Frontal cortex (tissue), 4 donors: ENCODE measurements around the gene DCAF7. TPM values are rescaled to one million over a fixed set of nuclear protein-coding genes. Genes with fewer than 3 reads are reported as not detected.

Experiments
- DNase-seq, 2 donors: peaks; one replicate each; pipeline ENCODE4 v3.0.0; 2012; ENCODE audit warnings: low spot score in 2 of 2
- FAIRE-seq: peaks from 2 replicates; lab custom pipeline; 2012; peaks lifted over from hg19 to GRCh38; lab: Jason Lieb, UNC
- total RNA-seq: library from RNA; depleted of rRNA; stranded (reverse); fragments of >200 nt; gene quantifications from one replicate; pipeline ENCODE4 v1.2.3, GENCODE V29; 2014
- donor health status: control.
- donor health status: control.
- donor health status: control.

Gene DCAF7
- total RNA-seq, 1 donor from 2014 or later: 26.1 TPM

- DNase-seq (peak; percentile 99), FAIRE-seq (peak; percentile 95)
Observed at GRCh38 chr17:63621684-63622573, 71.7 kb downstream of the DCAF7 start, which contains the start of gene MAP3K3. TSS of gene MAP3K3 (plus strand) at chr17:63622417. CDS start at chr17:63622760, 343 bp downstream.

GRCh38 chr17:63622574-63623390 lies 72.5 kb downstream of the DCAF7 start:
- DNase-seq: peak; percentile 60 to 82

GRCh38 chr17:63623786-63624530 lies 73.7 kb downstream of the DCAF7 start:
- DNase-seq: no peak
- FAIRE-seq: no peak

More at GRCh38 chr17:63622574-63623390, 72.5 kb downstream of the DCAF7 start:
- FAIRE-seq: no peak

GRCh38 chr17:63624531-63624880 lies 74.2 kb downstream of the DCAF7 start:
- no peak for FAIRE-seq
- DNase-seq: no peak

GRCh38 chr17:63626551-63627180 lies 76.4 kb downstream of the DCAF7 start:
- DNase-seq (no peak), FAIRE-seq (no peak)

GRCh38 chr17:63629627-63630026 lies 79.3 kb downstream of the DCAF7 start:
- FAIRE-seq (no peak), DNase-seq (no peak)

GRCh38 chr17:63631062-63631461 lies 80.8 kb downstream of the DCAF7 start:
- DNase-seq: no peak
- FAIRE-seq: no peak

GRCh38 chr17:63631626-63632025 lies 81.3 kb downstream of the DCAF7 start:
- DNase-seq (no peak), FAIRE-seq (no peak)

GRCh38 chr17:63633742-63634141 lies 83.5 kb downstream of the DCAF7 start:
- DNase-seq: no peak

GRCh38 chr17:63634163-63634562 lies 83.9 kb downstream of the DCAF7 start:
- no peak for FAIRE-seq
- DNase-seq: no peak

More at GRCh38 chr17:63633742-63634141, 83.5 kb downstream of the DCAF7 start:
- no peak for FAIRE-seq

- no peak for FAIRE-seq
Observed at GRCh38 chr17:63634816-63635215, 84.5 kb downstream of the DCAF7 start.

GRCh38 chr17:63635290-63635689 lies 85.0 kb downstream of the DCAF7 start:
- FAIRE-seq: no peak
- no peak for DNase-seq

More at GRCh38 chr17:63634816-63635215, 84.5 kb downstream of the DCAF7 start:
- DNase-seq: no peak

- DNase-seq (no peak), FAIRE-seq (no peak)
Observed at GRCh38 chr17:63635787-63636186, 85.5 kb downstream of the DCAF7 start.

GRCh38 chr17:63639125-63639524 lies 88.8 kb downstream of the DCAF7 start:
- DNase-seq (no peak), FAIRE-seq (no peak)

- DNase-seq: no peak
- no peak for FAIRE-seq
Observed at GRCh38 chr17:63640038-63640437, 89.8 kb downstream of the DCAF7 start.

- DNase-seq: no peak
- no peak for FAIRE-seq
Observed at GRCh38 chr17:63641692-63642448, 91.6 kb downstream of the DCAF7 start.
